ENCODE measurements around the gene NFIB.

The NFIB gene

GRCh38 chr9:14346811-14347405 lies 33.0 kb upstream of the NFIB start:
- Histone ChIP-seq H3K9me2 (replicated peaks; ENCODE audit: insufficient read depth, low read length) (no peaks in the 10 kb centered on the region), H3K9ac (ENCODE audit: low read length) (no peak overlapping the region), H2AFZ (ENCODE audit: low read length) (no peak overlapping the region), H3K4me2 (ENCODE audit: low read depth, low read length) (no peak overlapping the region), H4K20me1 (ENCODE audit: insufficient read depth, low read length) (no peaks in the 10 kb centered on the region), H3K27me3 (replicated peaks; ENCODE audit: insufficient read depth, low read length) (no peaks in the 10 kb centered on the region), H3F3A (ENCODE audit: insufficient read depth, low read length) (no peaks in the 10 kb centered on the region), H3K4me1 (ENCODE audit: low read length) (no peaks in the 10 kb centered on the region), H3K27ac (ENCODE audit: low read length) (no peak overlapping the region), H3K4me3 (ENCODE audit: low read length) (no peak overlapping the region), H3K79me2 (ENCODE audit: low read length) (no peaks in the 10 kb centered on the region), H3K9me3 (replicated peaks; ENCODE audit: insufficient read depth, low read length) (no peaks in the 10 kb centered on the region), H3K36me3 (replicated peaks; ENCODE audit: insufficient read depth, low read length) (no peaks in the 10 kb centered on the region)
- DNase-seq, result no peak
- no peak for TF ChIP-seq EZH2 (optimal IDR thresholded peaks at IDR 0.05; ENCODE audit: low read depth, low read length)
- no peak for TF ChIP-seq CTCF (IDR thresholded peaks at IDR 0.05; ENCODE audit: low read length)
- TF ChIP-seq EZH2phosphoT487 (IDR thresholded peaks at IDR 0.05; ENCODE audit: low read length), result no peak

GRCh38 chr9:14346231-14346791 lies 32.4 kb upstream of the NFIB start:
- Histone ChIP-seq H3K4me2 (ENCODE audit: low read depth, low read length) (no peak overlapping the region), H4K20me1 (ENCODE audit: insufficient read depth, low read length) (no peaks in the 10 kb centered on the region), H3F3A (ENCODE audit: insufficient read depth, low read length) (no peaks in the 10 kb centered on the region), H3K27ac (ENCODE audit: low read length) (no peak overlapping the region), H3K27me3 (replicated peaks; ENCODE audit: insufficient read depth, low read length) (no peaks in the 10 kb centered on the region), H3K9me2 (replicated peaks; ENCODE audit: insufficient read depth, low read length) (no peaks in the 10 kb centered on the region), H3K4me3 (ENCODE audit: low read length) (no peak overlapping the region), H3K36me3 (replicated peaks; ENCODE audit: insufficient read depth, low read length) (no peaks in the 10 kb centered on the region), H3K4me1 (ENCODE audit: low read length) (no peaks in the 10 kb centered on the region), H3K9me3 (replicated peaks; ENCODE audit: insufficient read depth, low read length) (no peaks in the 10 kb centered on the region), H3K9ac (ENCODE audit: low read length) (no peak overlapping the region), H3K79me2 (ENCODE audit: low read length) (no peaks in the 10 kb centered on the region), H2AFZ (ENCODE audit: low read length) (no peak overlapping the region)
- no peak for DNase-seq
- TF ChIP-seq CTCF (IDR thresholded peaks at IDR 0.05; ENCODE audit: low read length) (no peak), EZH2 (optimal IDR thresholded peaks at IDR 0.05; ENCODE audit: low read depth, low read length) (no peak), EZH2phosphoT487 (IDR thresholded peaks at IDR 0.05; ENCODE audit: low read length) (no peak)

GRCh38 chr9:14345354-14346230 lies 31.7 kb upstream of the NFIB start:
- Histone ChIP-seq H3K4me1 (ENCODE audit: low read length) (no peaks in the 10 kb centered on the region), H3K9me2 (replicated peaks; ENCODE audit: insufficient read depth, low read length) (no peaks in the 10 kb centered on the region), H3K4me2 (ENCODE audit: low read depth, low read length) (no peak overlapping the region), H4K20me1 (ENCODE audit: insufficient read depth, low read length) (no peaks in the 10 kb centered on the region), H3K36me3 (replicated peaks; ENCODE audit: insufficient read depth, low read length) (no peaks in the 10 kb centered on the region), H3K79me2 (ENCODE audit: low read length) (no peaks in the 10 kb centered on the region), H3K9ac (ENCODE audit: low read length) (no peak overlapping the region), H3F3A (ENCODE audit: insufficient read depth, low read length) (no peaks in the 10 kb centered on the region), H3K4me3 (ENCODE audit: low read length) (no peak overlapping the region), H2AFZ (ENCODE audit: low read length) (no peak overlapping the region), H3K27me3 (replicated peaks; ENCODE audit: insufficient read depth, low read length) (no peaks in the 10 kb centered on the region), H3K27ac (ENCODE audit: low read length) (no peak overlapping the region), H3K9me3 (replicated peaks; ENCODE audit: insufficient read depth, low read length) (no peaks in the 10 kb centered on the region)
- no peak for DNase-seq
- TF ChIP-seq EZH2phosphoT487 (IDR thresholded peaks at IDR 0.05; ENCODE audit: low read length) (no peak), CTCF (IDR thresholded peaks at IDR 0.05; ENCODE audit: low read length) (no peak), EZH2 (optimal IDR thresholded peaks at IDR 0.05; ENCODE audit: low read depth, low read length) (no peak)
